Activated CD4-positive, alpha-beta T cell treated with anti-CD3 and anti-CD28 coated beads for 24 hours (primary cell): ENCODE data around the gene NAA60.
"Not testable (repeated sequence)": the region's sequence is repeated elsewhere in the genome, so short reads cannot be mapped to it uniquely, and the experiment has no call there.

Experiments
- DNase-seq, 2 donors: peaks; one replicate each; pipeline ENCODE4 v3.0.0-alpha.2; 2020; ENCODE audit warnings: low read depth in 2 of 2

NAA60 gene

GRCh38 chr16:3461151-3461550 lies 17.7 kb downstream of the NAA60 start:
- DNase-seq, result no peak

- no peak for DNase-seq
Measured at GRCh38 chr16:3465301-3465700, 21.8 kb downstream of the NAA60 start.

- no peak for DNase-seq
Measured at GRCh38 chr16:3465911-3466584, 22.6 kb downstream of the NAA60 start.

GRCh38 chr16:3467182-3467581 lies 23.7 kb downstream of the NAA60 start:
- no peak for DNase-seq

GRCh38 chr16:3467921-3468320 lies 24.4 kb downstream of the NAA60 start:
- no peak for DNase-seq

- DNase-seq, result no peak
Measured at GRCh38 chr16:3468501-3468900, 25.0 kb downstream of the NAA60 start.

GRCh38 chr16:3469736-3470135 lies 26.3 kb downstream of the NAA60 start:
- DNase-seq, result no peak

GRCh38 chr16:3470723-3471122 lies 27.2 kb downstream of the NAA60 start:
- no peak for DNase-seq

- DNase-seq, result no peak
Measured at GRCh38 chr16:3471518-3472176, 28.2 kb downstream of the NAA60 start.

GRCh38 chr16:3472878-3473595 lies 29.6 kb downstream of the NAA60 start:
- DNase-seq, result no peak

- DNase-seq, result not testable (repeated sequence)
Measured at GRCh38 chr16:3473596-3473943, 30.1 kb downstream of the NAA60 start.

- no peak for DNase-seq
Measured at GRCh38 chr16:3474136-3474779, 30.8 kb downstream of the NAA60 start.

GRCh38 chr16:3474870-3475269 lies 31.4 kb downstream of the NAA60 start:
- DNase-seq, result not testable (repeated sequence)

- DNase-seq, result no peak
Measured at GRCh38 chr16:3475604-3476375, 32.3 kb downstream of the NAA60 start.

GRCh38 chr16:3476409-3476808 lies 32.9 kb downstream of the NAA60 start:
- DNase-seq, result no peak

- DNase-seq, result no peak
Measured at GRCh38 chr16:3478242-3478925, 34.9 kb downstream of the NAA60 start.

GRCh38 chr16:3479654-3480216 lies 36.3 kb downstream of the NAA60 start:
- DNase-seq, result no peak

- no peak for DNase-seq
Measured at GRCh38 chr16:3480901-3481695, 37.6 kb downstream of the NAA60 start.

- no peak for DNase-seq
Measured at GRCh38 chr16:3481696-3482658, 38.5 kb downstream of the NAA60 start.
